Measurements from ENCODE around the gene GPR26.

Gene GPR26

DNA sequence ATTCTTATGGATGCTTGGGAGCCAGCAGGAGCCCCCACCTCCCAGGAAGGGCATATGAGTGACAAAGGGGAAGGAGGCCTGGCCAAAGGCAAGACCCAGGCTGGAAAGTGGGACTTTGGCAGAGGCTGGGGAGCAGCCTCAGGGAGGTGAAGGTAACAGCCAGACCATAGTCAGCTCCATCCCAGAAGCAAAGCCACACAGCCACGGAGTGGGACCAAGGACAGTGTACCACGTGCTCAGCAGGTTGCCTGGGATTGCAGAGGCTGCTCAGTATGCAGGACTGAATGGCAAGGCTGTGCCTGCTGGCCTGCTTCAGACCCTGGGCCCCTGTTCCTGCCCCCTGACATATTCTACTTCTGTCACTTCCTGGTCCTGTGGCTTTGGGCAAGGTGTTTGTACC lies 17.6 kb upstream of the GPR26 start:
- no peak for DNase-seq

DNA sequence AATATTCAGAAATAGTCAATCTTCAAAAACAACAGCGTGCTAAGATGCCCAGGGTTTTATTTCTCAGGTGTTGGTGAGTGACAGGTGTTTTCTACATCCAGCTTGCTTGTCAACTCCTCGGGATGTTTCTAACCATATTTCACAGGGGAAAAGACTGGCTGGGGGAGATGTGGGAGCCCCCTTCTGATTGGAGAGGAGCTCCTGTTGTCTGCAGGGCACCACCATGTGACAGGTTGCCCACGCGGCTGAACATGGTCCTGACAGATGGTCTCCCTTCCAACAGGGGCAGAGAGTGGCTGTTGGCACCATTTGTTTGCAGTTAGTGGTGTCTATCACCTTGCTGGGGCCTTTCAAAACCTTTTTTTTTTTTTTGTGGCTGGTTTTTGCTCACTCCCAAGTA lies 16.5 kb upstream of the GPR26 start:
- no peak for DNase-seq

DNA sequence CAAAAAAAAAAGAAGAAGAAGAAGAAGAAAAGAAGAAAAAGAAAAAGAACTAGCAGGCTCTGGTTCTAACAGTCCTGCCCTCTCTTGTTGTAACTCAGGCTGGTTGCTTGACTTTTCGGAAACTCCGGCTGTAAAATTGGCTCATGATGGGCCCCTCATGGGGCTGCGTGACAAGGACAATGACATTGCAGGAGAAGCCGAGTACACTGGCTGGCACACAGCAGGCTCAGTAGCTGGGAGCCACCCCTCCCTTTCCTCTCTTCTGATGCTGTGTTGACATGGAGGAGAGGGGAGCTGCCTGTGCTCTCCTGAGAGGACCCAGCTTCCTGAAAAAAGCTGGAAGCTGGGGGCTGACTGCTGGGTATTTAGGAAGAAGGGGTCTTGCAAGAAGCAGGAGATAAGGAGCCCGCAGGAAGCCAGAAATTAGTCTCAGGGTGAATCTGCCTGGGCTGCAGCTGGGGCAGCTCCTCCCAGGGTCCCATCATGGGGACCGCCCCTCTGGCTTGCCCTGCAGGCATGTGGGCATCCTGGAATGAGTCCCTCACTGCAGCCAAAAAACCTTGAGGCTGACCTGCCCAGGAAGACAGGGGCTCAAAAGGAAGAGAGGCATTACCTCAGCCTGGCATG lies 14.6 kb upstream of the GPR26 start:
- DNase-seq = no peak

DNA sequence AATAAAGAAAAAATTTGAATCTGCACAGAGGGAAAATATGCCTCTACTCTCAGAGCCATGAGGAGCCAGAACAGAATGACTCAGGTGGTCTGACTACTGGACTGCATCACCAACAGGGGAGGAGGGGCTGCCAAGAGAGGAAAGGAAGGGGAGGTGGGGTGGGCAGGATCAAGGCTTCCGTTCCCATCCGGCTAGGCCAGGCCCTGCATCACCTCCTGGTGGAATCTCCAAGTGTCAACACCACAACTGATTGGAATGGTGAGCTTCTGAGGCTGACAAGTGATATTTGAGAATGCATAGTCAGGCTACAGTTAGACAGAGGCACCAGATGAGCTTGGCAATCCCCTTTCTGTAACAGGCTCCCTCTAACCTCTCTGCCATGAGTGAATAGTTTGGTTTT lies 10.4 kb upstream of the GPR26 start:
- DNase-seq = no peak

DNA sequence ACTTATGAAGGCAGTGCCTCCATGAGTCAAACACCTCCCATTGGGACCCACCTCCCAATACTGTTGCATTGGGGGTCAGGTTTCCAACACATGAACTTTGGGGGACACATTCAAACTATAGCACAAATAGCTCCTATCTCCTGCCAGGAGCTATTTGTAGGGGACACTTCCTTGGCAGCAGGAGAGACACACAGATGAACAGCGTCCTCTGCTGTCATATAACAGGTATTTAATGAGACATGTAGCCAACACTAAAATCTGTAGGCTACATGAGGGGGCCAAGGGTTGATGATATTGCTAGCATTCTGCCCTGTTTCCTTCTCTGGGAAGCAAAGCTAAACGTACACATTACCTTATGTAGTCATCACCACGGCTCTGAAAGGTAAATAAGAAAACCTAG lies 2.6 kb upstream of the GPR26 start:
- no peak for DNase-seq

DNA sequence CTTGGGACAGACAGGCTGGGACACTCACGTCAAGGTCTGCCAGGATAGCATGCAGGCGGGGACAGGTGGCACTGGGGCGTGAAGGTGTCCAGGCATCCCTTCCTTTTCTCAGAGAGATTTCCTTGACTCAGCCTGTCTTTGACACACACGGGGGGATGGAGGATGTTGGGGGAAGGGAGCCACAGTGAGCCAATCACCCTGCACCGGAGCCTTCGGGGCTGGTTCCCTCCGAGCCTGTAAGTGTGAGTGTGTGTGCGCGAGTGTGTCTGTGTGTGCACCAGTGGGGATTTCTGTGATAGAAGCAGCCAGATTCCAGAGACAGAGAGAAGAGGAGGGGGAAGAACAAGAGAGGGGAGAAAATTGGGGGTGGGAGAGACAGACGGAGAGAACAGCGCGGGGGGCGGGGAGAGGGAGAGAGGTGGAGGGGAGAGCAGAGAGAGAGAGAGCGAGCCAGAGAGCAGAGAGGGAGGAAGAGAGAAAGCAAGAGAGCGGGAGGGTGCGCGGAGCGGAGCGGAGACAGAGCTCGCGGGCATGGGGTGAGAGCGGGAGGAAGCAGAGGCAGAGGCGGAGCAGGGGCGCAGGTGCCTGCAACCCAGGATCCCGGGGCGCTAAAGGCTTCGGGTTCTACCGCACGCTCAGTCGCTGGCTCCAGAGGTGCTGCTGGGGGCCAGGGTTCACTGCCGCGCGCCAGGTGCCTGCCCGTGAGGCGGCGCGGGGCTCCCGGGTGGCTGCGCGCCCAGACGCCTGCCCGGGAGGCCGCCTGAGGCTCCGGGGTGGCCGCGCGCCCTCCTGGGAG lies 466 bp upstream of the GPR26 start:
- no peak for DNase-seq

DNA sequence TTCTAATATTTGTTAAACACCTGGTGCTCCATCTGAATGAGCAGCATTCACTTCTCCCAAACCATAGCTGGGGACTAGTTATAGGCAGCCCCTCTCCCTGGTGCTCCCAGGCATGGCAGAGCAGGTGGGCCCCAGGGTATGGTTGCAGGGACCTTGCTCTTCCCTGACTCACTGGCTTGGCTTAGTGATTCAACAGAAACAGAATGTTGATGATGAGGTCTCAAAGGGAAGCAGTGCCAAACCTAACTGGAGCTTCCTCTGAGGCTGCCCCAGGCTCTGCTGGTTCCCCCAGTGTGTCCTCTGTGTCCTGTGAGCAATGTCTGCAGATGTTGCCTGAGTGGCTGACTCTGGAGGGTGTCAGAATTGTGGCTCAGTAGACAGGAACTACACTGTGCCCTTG lies 3.7 kb downstream of the GPR26 start:
- no peak for DNase-seq

DNA sequence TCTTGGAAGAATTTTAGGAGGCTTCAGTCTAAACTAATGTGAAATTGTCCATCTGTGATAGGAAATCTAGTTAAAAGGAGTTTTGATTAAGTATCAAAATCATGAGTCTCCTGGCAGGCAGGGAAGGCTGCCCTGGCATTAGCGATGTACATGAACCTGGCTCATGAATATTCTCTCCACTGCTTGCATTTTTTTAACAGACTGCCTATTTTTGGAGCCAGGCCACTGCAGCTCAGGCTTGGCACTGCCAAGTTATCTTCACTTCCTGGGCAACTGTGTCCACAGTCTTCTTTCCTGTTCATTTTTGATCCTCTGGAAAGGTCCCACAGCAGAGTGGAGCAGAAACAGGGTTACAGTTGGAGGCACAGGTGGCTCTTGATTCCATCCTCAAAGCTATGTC lies 7.0 kb downstream of the GPR26 start:
- no peak for DNase-seq

DNA sequence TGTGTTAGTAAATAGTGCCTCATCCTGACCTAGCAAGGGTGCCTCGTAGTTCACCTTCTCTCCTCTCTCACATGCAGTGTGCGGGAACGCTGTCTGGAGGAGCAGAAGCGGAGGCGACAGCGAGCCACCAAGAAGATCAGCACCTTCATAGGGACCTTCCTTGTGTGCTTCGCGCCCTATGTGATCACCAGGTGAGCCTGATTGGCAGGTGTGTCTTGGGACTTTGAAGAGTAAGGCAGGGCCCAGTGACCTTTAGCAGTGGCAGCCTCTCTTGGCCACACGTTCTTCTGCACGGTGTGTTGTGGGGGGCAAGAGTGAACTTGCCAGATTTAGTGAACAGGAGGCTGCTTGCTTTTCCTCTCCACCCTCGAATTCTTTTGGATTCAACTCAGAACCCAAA lies 8.6 kb downstream of the GPR26 start:
- DNase-seq = no peak

DNA sequence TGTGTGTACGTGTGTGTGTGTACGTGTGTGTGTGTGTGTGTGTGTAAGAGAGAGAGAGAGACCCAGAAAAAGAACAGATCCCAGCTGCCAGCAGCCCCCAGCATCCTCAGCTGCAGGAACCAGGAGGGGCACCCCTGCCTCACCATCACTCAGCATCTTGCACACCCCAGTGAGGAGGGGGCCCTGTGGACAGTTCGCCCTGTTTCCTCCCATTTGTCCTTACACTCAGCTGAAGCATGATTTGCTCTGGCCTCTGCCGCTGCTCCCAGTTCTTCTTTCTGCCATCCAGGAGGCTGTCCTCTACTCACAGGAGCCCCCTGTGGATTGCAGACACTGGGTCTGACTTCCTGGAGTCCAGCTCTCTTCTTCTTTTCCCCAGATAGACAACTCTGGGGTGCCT lies 9.7 kb downstream of the GPR26 start:
- no peak for DNase-seq

DNA sequence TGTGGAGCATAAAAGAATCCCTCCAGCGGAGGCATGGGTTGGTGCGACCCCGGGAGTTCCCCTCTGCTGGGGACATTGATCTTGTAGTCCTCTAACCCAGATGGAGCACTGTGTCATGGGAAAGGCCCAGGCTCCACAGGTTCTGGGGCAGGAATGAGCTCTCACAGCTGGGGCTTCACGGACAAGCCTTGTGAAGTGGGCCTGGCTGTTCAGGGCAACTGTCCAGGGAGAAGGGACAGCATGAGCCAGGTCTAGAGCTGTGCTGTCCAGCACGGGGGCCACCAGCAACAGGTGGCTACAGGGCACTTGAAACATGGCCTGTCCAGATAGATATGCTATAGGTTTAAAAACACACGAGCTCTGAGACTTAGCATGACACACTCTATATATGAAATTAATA lies 11.4 kb downstream of the GPR26 start:
- no peak for DNase-seq

DNA sequence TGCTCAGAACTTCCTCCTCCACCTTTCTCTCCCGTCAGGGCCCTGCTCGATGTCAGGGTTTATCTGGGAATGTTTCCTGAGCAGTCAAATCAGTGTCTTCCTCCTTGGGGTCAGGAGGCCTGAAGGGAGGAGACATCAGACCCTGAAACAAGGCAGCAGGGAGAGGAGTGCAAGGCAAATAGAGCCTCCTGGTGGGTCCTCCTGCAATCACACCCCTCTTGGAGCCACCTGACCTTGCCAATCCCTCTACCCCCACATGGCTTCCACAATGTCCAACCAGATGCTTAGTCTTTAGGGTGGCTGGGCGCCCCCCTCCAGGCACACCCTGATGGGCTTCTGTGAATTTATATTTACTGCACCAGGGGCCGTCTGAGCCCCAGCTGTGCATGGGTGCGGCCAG lies 12.2 kb downstream of the GPR26 start:
- no peak for DNase-seq

DNA sequence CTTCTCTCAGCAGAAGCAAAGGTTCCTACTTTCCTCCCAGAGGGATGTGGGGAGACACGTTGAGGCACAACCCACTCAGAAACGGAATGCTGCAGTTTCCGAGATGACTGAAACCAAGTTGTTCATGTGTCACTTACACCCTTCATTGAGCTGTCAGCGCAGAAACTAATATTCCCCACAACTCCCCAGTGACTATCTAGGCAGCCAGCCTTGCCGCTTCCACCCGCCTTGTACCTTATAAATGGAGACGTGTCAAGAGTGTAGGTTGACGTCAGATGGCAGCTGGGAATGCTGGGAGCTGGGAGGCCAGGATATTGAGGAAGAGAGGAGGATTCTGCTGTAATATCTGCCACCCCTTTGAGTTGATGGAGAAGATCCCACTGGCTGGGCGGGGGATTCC lies 15.1 kb downstream of the GPR26 start:
- no peak for DNase-seq

DNA sequence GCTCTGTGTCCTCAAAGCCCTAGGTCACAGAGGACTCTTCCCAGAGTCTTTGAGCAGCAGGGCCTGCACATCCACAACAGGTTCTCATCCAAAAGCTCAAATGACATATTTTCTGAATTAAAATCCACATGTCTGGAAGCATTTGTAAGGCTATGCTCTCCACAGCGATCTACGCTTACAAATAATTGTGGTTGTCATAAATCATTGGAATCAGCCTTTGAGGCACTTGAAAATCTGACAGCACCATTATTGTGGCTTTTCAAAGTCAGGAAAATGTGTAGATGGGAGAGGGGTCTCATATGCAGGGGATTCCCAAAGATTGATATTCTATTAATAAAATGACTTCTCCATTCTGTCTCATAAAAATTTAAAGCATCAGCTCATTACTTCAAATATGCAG lies 16.3 kb downstream of the GPR26 start:
- no peak for DNase-seq

DNA sequence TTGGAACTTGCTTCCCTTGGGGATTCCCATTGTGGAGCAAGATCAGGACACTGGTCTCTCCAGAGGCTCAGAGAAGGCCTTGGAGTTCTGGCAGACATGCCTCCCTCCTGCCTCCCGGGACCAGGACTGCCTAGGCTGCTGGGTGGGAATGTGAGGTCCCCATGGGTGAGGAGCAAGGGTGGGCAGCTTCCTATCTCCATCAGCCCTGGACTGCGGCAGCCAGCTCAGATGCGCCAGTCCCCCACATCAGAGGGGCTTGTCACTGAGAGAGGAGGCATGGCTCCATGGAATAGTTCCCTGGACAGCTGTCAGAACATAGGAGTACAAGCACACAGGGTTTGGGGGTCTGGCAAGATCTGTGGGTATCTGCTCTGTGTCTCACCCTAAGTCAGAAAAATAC lies 17.3 kb downstream of the GPR26 start:
- no peak for DNase-seq

DNA sequence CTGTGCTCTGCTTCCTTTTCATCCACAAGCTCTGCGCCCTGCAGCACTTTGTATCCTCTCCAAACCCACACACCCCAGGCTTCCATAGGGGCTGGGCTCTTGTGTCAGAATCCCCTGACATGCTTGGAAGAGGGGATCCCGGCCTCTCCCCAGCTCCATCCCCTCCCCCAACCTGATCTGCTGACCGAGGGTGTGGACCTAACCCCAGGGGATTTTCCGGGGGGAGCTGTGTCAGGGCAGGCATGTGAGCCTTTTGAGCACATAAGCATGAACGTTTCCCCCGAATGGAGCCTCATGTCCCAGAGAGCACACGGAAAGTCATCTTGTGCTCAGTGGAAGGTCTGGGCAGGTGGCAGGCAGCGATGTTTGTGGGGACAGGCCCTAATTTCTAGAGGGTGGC lies 17.7 kb downstream of the GPR26 start:
- no peak for DNase-seq

DNA sequence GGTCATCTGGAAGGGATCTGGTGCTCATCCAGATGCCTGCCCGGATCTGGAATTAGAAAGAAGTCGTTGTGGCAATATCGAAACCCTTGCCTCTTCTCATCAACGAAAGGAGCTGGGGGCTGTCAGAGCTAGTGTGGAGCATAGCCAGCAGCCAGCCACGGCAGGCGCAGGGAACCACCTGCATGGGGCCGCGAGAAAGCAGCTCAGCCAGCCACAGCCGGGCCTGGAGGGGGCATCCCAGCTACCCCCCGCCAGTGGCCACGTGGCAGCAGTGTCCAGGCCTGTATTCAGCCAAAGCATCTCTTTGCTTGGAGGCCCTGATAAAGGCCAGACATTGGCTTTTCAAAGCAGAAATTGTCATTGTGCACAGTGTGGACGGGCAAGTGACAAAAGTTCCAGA lies 19.1 kb downstream of the GPR26 start:
- no peak for DNase-seq

DNA sequence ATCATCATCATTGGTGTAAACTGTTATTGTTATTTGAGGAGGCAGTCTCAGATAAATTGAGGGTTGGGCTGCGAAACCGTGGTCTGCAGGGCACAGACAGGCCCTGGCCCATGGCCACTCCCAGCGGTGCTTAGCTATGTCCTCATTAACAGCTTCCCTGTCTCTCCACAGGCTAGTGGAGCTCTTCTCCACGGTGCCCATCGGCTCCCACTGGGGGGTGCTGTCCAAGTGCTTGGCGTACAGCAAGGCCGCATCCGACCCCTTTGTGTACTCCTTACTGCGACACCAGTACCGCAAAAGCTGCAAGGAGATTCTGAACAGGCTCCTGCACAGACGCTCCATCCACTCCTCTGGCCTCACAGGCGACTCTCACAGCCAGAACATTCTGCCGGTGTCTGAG lies 21.6 kb downstream of the GPR26 start:
- DNase-seq = no peak

DNA sequence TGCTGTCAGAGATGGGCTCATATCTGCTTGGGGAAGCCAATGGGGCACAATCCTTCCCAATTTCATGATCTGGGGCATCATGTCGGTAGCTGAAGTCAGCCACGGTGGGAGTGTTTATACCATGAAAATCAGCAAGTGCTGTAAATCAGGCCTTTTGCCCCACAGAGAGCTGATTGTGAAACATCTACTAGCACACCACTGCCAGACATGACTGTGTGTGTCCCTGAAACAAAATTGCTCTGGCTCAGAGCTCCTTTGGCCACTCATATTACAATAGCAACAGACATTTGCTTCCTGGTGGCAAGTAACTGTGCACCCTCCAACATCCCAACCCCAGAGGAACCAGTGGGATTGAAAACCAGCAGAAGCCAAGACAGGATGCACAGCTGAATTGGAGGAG lies 23.7 kb downstream of the GPR26 start:
- no peak for DNase-seq

DNA sequence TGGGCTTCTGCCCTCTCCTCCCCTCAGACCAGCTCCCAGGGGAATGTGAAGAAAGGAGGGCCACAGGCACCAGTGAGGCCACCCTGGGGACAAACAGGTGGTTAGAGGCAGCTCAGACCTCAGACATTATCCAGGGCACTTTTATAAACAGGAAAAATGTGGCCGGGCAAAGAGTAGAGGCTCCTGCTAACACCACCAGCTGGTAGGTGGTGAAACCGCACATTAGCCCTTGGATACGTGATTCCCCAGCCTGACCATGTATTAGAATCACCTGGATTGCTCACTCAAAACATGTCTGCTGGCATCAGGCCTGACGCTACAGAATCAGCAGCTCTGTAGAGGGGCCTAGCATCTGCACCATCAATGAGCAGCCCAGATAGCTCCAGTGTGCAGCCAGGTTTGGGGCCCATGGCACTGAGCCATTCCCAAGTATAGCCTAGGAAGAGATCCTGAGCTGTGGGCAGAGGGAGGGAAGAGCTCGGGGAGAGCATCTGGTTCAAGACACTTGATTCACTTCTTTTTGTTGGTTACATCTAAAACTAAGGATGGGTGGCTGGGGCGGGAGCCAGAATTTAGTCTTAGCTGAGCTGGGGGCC lies 37.1 kb downstream of the GPR26 start:
- no peak for DNase-seq

DNA sequence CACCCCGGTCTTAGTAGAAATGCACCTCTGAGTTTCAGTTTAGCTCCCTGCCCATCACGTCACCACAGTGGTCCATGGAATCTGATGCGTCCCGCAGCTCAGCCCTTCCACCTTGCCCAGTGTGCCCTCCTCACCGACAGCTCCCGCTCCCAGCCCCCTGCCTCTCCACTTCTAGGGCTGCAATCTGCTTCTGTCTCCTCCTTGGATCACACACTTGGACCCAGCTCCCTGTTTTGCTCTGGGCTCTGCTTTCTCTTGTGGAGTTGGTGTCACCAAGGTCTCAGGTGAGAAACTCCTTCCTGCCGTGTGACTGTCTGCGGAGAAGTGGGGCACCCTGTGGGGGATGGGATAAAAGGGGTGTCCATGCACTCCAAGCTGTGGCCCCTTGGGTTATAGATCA lies 37.9 kb downstream of the GPR26 start:
- DNase-seq = no peak

DNA sequence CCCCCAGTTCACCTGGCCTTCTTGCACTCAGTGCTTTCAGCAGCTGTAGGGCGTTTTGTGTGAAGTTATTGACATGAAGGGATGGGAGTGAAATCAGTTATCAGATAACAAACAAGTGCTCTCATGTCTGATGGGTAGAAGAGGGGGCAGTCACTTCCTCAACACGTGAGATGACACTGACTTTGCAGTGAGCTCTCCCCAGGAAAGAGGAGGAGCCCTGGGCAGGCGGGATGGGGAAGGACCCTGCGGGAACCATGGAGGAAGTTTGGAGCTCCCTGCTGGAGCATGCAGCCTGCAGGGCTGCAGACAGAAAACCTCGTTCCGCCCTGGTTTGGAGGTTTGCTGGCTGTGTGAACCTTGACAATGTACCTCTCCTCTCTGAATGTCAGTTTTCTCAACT lies 38.7 kb downstream of the GPR26 start:
- no peak for DNase-seq

DNA sequence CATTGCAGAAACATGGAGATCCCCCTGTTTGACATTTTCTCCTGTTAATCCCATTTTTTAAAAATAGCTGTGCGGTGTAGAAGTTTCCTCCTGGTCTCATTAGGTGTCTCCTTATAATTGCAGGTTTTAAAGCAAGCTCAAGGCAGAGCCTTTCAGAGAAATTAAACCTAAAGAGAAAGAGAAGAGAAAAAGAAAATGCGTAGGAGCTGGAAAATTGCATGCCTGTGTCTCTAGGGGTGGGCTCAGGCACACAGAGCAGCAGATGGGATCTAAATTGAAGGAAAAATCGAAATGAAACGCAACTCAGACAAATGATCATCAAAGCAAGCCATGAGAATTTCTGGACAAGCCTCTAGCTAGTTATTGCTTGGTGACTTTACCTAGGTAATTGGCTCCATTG lies 40.1 kb downstream of the GPR26 start:
- DNase-seq = no peak

DNA sequence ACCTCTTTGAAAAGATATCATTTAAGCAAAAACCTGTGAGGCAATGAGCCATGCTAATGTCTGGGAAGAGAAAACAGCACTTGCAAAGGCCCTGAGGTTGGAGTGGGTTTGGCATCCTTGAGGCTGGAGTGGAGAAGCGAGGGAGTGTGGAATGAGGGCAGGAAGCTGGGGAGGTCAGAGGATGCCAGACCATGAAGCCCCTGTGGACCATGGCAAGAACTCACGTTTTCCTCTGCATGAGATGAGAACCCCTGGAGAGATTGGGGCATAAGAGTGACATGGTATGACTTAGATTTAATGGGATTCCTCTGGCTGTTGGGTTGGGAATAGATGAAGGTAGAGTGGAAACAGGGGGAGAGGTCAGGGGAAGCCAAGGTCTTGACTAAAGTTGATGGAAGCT lies 49.4 kb downstream of the GPR26 start:
- DNase-seq = no peak

DNA sequence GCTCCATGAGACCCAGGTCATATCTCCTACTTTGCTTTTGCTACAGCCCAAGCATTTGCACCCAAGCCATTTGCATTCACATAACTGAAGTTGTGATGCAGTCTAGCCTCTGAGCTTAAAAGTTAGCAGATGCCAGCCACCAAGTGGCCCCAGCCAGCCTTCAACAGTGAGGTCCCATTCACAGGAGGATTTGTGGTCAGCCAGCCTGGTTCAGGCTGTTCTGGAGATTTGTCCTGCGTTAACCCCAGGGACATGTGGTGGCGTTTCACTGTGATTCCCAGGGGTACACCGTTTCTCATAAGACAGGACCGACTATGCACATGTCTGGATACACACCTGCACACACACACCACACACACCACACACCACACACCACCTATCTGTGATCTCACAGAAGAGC lies 51.2 kb downstream of the GPR26 start:
- DNase-seq = no peak
